Prostate gland (tissue), 2 donors: ENCODE data around the gene SLC7A14. TPM values are rescaled to one million over a fixed set of nuclear protein-coding genes. Genes with fewer than 3 reads are reported as not detected.

Experiments used
- DNase-seq: peaks from one replicate; pipeline ENCODE4 v3.0.0-alpha.2; 2019; ENCODE audit warnings: low spot score
- H3K27ac ChIP-seq, 2 donors: fragments of 200-600 bp; sonication (generic); 2 replicates each; pipeline ENCODE4 v1.5.1; 2017 to 2019
- H3K27me3 ChIP-seq: fragments of 200-600 bp; sonication (generic); replicated peaks from 2 replicates; pipeline ENCODE4 v1.5.1; 2019; ENCODE audit not compliant: insufficient read depth
- H3K36me3 ChIP-seq, 2 donors: fragments of 200-600 bp; sonication (generic); 1 replicate in 1 of 2; 2 replicates in 1 of 2; pipeline versions ENCODE4 v1.5.1 to v1.8.1; 2017 to 2019
- H3K4me1 ChIP-seq: fragments of 200-600 bp; sonication (generic); replicated peaks from 2 replicates; pipeline ENCODE4 v1.5.1; 2019
- H3K4me3 ChIP-seq, 2 donors: fragments of 200-600 bp; sonication (generic); 2 replicates each; pipeline ENCODE4 v1.5.1; 2017 to 2019
- H3K9me3 ChIP-seq: fragments of 200-600 bp; sonication (generic); 2 replicates; pipeline ENCODE4 v1.5.1; 2017
- POLR2A ChIP-seq: fragments of 450-650 bp; IDR thresholded peaks from one replicate; pipeline ENCODE4 v1.6.1; 2016; ENCODE audit warnings: antibody characterized with exemption, mild to moderate bottlenecking
- POLR2AphosphoS5 ChIP-seq: sonication (generic); formaldehyde crosslinking; IDR thresholded peaks from one replicate; pipeline ENCODE4 v1.6.1; 2017; ENCODE audit warnings: antibody characterized with exemption
- WGBS: methylation state at CpG from one replicate; pipeline ENCODE4 v1.1.5; 2018; 5-methylcytosine and 5-hydroxymethylcytosine counted together
- intact Hi-C: fragments of 100-400 bp; cut with DNase I; formaldehyde crosslinking; loops from one replicate; pipeline ENCODE4 v1.14.2; 2022
- total RNA-seq, 2 donors: library from RNA; depleted of rRNA; stranded (reverse); fragments of >200 nt; gene quantifications; one replicate each; pipeline ENCODE4 v1.1.0, GENCODE V29; 2016
- TF ChIP-seq, protein P1 (sequence below), 4 experiments: fragments of 200-600 bp in 2 of 4; fragments of 450-650 bp in 2 of 4; sonication (generic) in 2 of 4; IDR thresholded peaks; 1 replicate in 3 of 4; 2 replicates in 1 of 4; pipeline ENCODE4 v1.5.1; 2016 to 2019; ENCODE audit warnings: antibody characterized with exemption in 4 of 4, mild to moderate bottlenecking in 2 of 4, moderate library complexity in 2 of 4

SLC7A14 gene
- total RNA-seq, 2 donors from 2014 or later: 0.05 to 0.11 TPM

GRCh38 chr3:170631755-170632488 is 46.0 kb upstream of the SLC7A14 start:
- no peak overlapping the region for H3K27ac ChIP-seq
- no peaks in the 10 kb centered on the region for H3K36me3 ChIP-seq
- no peak overlapping the region for H3K4me3 ChIP-seq
- TF ChIP-seq POLR2AphosphoS5 (no peak), POLR2A (no peak)
- TF ChIP-seq, protein P1, sequence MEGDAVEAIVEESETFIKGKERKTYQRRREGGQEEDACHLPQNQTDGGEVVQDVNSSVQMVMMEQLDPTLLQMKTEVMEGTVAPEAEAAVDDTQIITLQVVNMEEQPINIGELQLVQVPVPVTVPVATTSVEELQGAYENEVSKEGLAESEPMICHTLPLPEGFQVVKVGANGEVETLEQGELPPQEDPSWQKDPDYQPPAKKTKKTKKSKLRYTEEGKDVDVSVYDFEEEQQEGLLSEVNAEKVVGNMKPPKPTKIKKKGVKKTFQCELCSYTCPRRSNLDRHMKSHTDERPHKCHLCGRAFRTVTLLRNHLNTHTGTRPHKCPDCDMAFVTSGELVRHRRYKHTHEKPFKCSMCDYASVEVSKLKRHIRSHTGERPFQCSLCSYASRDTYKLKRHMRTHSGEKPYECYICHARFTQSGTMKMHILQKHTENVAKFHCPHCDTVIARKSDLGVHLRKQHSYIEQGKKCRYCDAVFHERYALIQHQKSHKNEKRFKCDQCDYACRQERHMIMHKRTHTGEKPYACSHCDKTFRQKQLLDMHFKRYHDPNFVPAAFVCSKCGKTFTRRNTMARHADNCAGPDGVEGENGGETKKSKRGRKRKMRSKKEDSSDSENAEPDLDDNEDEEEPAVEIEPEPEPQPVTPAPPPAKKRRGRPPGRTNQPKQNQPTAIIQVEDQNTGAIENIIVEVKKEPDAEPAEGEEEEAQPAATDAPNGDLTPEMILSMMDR (IDR thresholded peaks at IDR 0.05): no peak
- H3K4me1 ChIP-seq: no peaks in the 10 kb centered on the region
- no peak for DNase-seq
- intact Hi-C loops: no loop called here
- no peaks in the 10 kb centered on the region for H3K27me3 ChIP-seq
- 85% methylated on average over 7 of the region's 7 CpGs for WGBS
- no peaks in the 10 kb centered on the region for H3K9me3 ChIP-seq

DNA sequence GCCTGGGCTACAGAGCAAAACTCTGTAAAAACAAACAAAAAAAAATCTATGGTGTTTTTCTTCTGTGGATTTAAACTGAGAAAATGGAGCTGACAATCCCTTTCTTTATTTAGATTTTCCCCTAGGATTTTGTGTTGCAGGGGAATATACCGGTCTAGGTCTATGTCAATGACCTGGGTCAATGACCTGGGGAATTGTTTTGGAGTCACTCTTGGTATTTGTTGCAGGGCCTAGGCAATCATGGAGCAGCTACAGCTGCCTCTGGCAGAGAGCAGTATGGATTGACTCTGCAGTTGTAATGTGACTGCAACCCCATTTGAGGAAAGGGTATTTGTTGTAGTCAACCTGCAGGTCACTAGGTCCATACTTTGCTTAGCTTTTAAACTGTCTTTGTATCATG is 37.6 kb upstream of the SLC7A14 start:
- no peak overlapping the region for H3K27ac ChIP-seq
- TF ChIP-seq POLR2A (no peak), POLR2AphosphoS5 (no peak)
- TF ChIP-seq, protein P1 (IDR thresholded peaks at IDR 0.05): no peak
- WGBS: 93% methylated on average over 1 of the region's 1 CpG
- intact Hi-C loops: no loop called here
- DNase-seq: no peak
- no peak overlapping the region for H3K4me3 ChIP-seq
- no peaks in the 10 kb centered on the region for H3K27me3 ChIP-seq
- H3K4me1 ChIP-seq: no peaks in the 10 kb centered on the region
- H3K36me3 ChIP-seq: no peaks in the 10 kb centered on the region
- H3K9me3 ChIP-seq: no peaks in the 10 kb centered on the region

GRCh38 chr3:170622369-170623159 is 36.7 kb upstream of the SLC7A14 start:
- TF ChIP-seq POLR2A (no peak), POLR2AphosphoS5 (no peak)
- TF ChIP-seq, protein P1 (IDR thresholded peaks at IDR 0.05): no peak
- intact Hi-C loops: no loop called here
- Histone ChIP-seq H3K9me3 (no peaks in the 10 kb centered on the region), H3K36me3 (no peaks in the 10 kb centered on the region), H3K4me3 (no peak overlapping the region), H3K27ac (no peak overlapping the region), H3K4me1 (no peaks in the 10 kb centered on the region), H3K27me3 (no peaks in the 10 kb centered on the region)
- DNase-seq: no peak
- WGBS: 37% methylated on average over 5 of the region's 5 CpGs

- H3K9me3 ChIP-seq: no peaks in the 10 kb centered on the region
- H3K27me3 ChIP-seq: no peaks in the 10 kb centered on the region
- no peaks in the 10 kb centered on the region for H3K36me3 ChIP-seq
- 65% methylated on average over 4 of the region's 5 CpGs for WGBS
- no peak overlapping the region for H3K4me3 ChIP-seq
- DNase-seq: no peak
- no peak overlapping the region for H3K27ac ChIP-seq
- intact Hi-C loops: no loop called here
- TF ChIP-seq POLR2A: no peak
- TF ChIP-seq, protein P1 (IDR thresholded peaks at IDR 0.05): no peak
- TF ChIP-seq POLR2AphosphoS5: no peak
- no peaks in the 10 kb centered on the region for H3K4me1 ChIP-seq
Observed at GRCh38 chr3:170621256-170621655, 35.4 kb upstream of the SLC7A14 start.
